ENCODE results near the gene MYH6. TPM values are rescaled to one million over a fixed set of nuclear protein-coding genes. Genes with fewer than 3 reads are reported as not detected.
"Not testable (repeated sequence)": the region's sequence is repeated elsewhere in the genome, so short reads cannot be mapped to it uniquely, and the experiment has no call there.

Gene MYH6
- total RNA-seq, 1 experiment from 2014 or later = not detected

GRCh38 chr14:23396781-23397407 lies 11.2 kb downstream of the MYH6 start:
- DNase-seq (ENCODE audit: low spot score) = no peak

GRCh38 chr14:23396126-23396525 lies 11.9 kb downstream of the MYH6 start:
- DNase-seq (ENCODE audit: low spot score) = no peak

DNA sequence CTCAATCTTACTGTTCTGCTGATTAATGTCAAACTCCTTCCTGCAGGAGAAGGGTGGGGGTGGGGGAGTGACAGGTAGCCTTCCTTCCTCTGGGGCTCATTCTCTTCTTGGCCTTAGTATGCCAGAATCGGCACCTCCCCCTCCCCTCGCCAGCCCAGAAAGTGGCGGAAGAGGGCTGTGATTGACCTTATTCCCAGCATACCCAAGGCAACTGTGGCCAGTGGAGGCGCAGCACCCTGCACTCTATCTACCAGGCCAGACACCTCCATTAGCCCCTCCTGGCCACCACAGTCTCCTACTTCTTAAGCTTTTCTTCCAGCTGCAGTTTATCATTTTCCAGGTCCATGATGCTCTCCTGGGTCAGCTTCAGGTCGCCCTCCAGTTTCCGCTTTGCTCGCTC lies 15.5 kb downstream of the MYH6 start:
- no peak for DNase-seq (ENCODE audit: low spot score)

DNA sequence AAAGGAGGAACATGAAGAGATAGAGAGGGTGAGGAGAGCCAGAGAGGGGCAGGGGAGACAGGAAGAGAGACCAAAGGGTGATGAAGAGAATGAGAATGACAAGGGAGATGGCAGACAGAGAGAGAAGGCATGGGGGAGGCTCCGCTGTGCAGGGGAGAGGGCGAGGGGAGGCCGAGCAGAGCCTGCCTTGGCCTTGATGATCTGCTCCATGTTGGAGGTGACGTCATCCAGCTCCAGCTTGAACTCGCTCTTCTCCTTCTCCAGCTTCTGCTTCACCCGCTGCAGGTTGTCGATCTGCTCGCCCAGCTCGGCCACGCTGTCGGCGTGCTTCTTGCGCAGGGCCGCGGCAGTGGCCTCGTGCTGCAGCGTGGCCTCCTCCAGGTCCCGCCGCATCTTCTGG lies 18.2 kb downstream of the MYH6 start:
- DNase-seq (ENCODE audit: low spot score) = not testable (repeated sequence)

DNA sequence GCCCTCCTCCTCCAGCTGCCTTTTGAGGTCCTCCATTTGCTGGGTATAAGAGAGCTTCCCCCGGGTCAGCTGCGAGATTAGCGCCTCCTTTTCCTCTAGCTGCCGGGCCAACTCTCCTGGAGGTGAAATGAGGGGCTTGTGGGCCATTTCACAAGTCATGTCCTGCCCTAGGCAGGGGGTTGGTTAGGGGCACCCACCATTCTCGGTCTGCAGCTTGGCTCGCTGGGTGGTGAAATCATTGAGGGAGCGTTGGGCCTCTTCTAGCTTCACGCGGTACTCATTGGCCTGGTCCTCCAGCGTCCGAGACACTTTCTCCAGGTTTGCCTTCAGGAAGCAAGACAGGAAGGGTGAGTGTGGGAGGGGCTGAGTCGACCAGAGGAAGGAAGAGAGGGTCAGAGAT lies 18.7 kb downstream of the MYH6 start:
- DNase-seq (ENCODE audit: low spot score) = no peak

DNA sequence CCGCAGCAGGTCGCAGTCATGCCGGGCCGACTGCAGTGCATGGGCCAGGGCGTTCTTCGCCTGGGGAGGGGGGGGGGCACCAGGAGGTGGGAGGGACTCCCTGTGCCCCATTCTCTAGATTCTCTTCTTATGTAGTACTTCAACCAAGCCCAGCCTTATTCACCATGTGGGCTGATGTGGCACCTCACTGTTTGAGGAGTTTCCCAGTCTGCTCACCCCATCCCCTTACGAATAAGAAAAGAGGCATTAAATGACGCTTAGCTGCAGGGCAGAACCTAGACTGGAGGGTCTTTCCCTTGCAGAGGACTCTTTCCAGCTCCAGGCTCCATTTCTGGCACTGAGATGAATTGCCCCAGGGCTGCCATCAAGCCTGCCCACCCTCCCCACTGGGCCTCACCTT lies 19.1 kb downstream of the MYH6 start:
- no peak for DNase-seq (ENCODE audit: low spot score)

DNA sequence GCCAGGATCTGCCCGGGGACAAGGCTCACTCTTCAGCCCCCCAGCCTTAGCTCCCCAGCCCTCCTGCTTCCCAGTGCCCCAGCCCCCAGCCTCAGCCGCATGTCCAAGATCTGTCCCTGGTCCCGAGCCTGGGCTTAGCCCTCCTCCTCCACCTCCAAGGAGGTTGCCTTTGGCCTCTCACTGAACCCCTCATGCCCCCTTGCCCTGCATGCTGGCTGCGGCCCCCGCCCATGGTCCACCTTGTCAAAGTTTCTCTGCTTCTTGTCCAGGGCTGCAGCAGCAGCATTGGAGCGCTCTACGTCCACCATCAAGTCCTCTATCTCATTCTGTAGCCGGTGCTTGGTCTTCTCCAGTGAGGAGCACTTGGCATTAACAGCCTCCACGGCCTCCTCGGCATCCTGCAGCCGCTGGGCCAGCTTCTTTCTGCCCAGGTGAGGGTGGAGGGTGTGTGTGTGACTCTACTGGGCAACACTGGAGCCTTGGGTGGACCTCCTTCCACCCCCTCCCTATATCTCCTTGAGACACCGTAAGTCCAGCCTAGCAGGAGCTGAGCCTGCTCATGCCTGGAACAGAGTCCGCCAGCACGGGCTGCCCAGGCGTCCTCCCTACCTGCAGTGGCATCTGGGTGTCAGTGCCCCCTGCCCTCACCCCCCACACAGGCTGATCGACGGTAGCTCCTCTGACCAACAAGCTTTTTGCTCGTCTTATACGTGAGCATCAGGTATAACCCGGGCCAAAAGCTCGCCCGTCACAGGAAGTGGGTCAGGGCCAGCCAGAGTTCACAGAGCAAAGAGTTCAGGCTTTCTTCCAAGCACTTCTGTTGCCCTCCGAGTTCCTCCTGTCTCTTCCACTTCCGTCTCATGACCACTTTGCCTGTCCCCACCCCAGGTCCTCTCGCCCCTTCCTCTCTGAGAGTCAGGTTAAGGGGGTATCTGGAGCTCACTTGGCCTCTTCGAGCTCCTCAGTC lies 19.9 kb downstream of the MYH6 start:
- DNase-seq (ENCODE audit: low spot score) = no peak

GRCh38 chr14:23386999-23387398 lies 21.1 kb downstream of the MYH6 start:
- no peak for DNase-seq (ENCODE audit: low spot score)

GRCh38 chr14:23386266-23386657 lies 21.8 kb downstream of the MYH6 start:
- DNase-seq (ENCODE audit: low spot score) = not testable (repeated sequence)

- DNase-seq (ENCODE audit: low spot score) = no peak
Observed at GRCh38 chr14:23385642-23386265, 22.3 kb downstream of the MYH6 start.

- DNase-seq (ENCODE audit: low spot score) = no peak
Observed at GRCh38 chr14:23385244-23385641, 22.8 kb downstream of the MYH6 start.

DNA sequence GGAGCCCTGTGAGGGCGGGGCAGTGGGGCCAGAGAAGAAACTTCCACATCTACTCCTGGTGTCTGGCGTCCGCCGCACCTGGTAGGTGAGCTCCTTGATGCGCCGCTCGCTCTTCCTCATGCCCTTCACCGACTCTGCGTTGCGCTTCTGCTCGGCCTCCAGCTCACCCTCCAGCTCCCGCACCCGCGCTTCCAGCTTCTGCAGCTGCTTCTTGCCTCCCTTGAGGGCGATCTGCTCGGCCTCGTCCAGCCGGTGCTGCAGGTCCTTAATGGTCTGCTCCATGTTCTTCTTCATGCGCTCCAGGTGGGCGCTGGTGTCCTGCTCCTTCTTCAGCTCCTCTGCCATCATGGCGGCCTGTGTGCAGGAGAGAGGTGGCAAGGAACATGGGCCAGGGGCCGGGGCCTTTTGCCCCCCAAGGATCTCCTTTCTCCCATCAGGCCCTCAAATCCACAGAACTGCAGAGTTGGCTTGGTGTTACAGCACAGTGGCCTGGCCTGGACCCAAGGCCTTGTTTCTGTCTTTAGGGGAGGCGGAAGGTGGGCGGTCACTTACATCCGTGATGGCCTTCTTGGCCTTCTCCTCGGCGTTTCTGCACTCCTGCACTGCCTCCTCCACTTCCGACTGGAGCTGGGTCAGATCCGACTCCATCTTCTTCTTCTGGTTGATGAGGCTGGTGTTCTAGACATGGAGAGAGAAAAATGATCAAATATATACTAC lies 23.6 kb downstream of the MYH6 start:
- DNase-seq (ENCODE audit: low spot score) = no peak

DNA sequence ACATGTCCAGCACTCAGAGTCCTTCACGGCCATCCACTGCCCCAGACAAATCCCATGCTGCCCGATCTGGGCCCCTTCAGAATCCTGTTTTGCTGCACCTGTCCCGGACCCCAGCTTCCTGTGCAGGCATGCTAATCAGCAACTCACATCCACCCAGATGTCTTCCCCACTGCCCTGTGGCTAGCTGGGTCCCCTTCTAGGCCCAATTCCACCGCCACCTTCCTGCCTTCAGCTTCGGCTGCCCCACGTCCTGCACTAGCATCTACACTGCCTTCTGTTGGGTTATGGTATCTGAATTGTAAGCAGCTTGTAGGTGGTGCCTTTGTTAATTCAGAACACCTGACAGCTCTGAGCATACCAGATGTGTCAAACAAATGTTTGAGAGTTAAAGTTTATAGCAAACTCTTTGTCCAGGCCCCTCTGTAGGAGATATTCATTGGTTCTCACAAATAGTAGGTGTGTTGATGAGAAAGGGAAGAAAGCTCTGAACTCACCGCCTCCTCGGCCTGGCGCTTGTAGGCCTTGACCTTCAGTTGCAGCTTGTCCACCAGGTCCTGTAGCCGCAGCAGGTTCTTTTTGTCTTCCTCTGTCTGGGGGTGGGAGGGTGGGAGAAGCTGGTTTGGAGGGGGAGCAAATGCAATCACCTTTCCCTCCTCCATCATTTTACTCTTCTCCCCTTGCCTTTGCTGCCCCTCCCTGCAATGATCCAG lies 25.2 kb downstream of the MYH6 start:
- DNase-seq (ENCODE audit: low spot score) = no peak

DNA sequence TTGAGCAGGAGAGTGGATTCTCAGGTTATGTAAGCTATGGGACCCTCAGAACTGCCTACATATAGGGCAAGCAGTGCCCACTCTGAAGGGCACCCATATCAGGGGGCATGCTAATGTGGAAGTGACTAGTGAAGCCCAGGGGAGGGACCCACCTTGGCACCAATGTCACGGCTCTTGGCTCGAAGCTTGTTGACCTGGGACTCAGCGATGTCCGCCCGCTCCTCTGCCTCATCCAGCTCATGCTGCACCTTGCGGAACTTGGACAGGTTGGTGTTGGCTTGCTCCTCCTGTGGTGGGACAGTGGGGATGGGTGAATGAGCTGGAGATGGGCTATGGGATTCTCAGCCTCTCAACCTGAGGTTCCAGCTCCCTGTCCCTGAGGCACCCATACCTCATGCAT lies 25.8 kb downstream of the MYH6 start:
- DNase-seq (ENCODE audit: low spot score) = no peak

DNA sequence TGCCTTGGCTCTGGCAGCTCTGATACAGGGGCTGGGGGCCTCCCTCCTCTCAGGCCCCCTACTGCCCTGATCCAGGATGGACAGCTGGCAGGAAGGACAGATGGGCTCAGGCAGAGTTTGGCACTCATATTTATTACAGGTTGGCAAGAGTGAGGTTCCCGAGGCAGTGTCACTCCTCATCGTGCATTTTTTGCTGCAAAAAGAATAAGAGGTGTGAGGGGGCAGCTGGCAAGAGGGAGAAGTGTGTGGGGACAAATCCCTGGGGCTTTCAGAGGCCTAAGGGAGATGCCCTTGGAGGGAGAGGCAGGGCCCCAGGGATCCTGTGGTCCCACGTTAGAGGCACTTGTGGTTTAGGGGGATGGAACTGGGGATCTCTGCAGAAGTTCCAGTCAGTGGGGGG lies 26.2 kb downstream of the MYH6 start:
- no peak for DNase-seq (ENCODE audit: low spot score)

- no peak for DNase-seq (ENCODE audit: low spot score)
Observed at GRCh38 chr14:23380976-23381375, 27.1 kb downstream of the MYH6 start.

DNA sequence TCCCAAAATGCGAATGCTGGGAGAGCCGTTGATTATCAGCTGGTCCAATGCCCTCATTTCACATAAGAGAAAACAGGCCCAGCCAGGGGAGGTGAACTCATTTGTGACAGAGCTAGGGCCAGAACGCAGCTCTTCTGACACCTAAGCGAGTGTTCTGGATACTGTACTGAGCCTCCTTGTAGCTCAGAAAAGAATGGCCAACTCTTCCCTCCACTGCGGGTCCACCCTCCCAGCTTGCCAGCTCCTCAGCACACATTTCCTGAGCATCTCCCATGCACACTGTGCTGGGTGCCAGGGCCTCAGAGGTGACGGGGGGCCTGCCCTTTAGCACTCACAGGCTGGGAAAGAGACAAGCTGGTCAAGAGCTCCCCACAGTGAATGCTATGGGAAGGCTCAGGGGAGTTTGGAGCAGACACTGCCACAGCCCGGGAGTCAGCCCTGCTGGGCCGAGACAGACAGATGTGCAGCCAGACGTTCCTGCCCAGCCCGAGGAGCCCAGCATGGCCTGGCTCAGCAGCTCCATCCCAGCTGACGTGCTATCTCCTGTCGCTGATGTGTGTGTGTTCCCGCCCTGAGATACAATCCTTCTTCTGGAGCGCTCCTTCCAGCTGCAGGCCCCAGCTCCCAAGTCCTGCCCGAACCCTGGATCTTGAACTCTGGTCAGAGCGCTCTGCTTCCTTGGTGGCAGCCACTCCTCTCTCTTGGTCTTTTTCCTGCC lies 27.7 kb downstream of the MYH6 start:
- no peak for DNase-seq (ENCODE audit: low spot score)

DNA sequence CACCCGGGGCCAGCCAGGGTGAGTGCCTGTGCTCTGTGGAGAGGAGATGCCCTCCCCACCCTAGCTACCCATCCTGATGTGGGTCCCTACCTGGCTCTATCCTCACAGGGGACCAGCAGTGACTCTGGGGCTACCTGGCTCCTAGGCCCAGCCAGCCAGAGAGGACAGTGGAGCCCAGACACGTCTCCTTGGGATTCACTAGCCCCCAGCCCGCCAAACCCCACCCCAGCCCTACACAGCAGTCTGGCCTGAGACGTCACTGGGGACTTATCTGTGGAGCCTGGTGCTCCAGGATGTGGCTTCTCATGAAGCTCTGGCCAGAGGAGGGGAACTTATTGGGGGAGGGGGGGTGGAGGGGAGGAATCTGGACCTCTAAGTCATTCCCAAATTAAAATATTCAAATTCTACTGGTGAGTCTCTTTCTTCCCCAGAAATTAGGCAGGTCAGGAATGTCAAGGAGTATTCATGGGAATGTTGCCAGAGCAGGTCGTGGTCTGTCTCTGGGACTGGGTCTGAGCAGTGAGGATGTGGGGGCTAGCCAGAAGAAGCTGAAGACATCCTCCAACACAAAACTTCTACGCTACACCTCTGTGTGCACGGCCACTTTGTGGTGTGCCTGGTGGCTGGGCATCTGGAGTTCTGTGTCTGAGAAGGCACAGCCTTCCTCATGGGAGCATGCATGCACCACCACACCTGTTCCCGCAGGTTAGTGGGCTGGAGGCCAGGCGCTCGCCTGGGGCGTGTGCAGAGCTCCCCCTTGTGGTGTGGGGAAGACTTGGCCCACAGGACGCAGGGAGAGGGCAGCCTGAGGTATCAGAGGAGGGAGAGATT lies 28.5 kb downstream of the MYH6 start:
- DNase-seq (ENCODE audit: low spot score) = peak; percentile 70

- DNase-seq (ENCODE audit: low spot score) = no peak
Observed at GRCh38 chr14:23378612-23379220, 29.4 kb downstream of the MYH6 start.

Measured in HT-29 (cell line).